SK-N-MC (cell line): ENCODE data around the gene RPS2.
A peak's percentile ranks its signal among the peaks of the same experiment; 100 is the strongest.
"Not testable (repeated sequence)": the region's sequence is repeated elsewhere in the genome, so short reads cannot be mapped to it uniquely, and the experiment has no call there.

Experiments
- DNase-seq: peaks from one replicate; pipeline ENCODE4 v3.0.0-alpha.2; 2011; ENCODE audit warnings: low read depth, low spot score
- H3K27ac ChIP-seq: fragments of 200-600 bp; sonication (generic); 2 replicates; pipeline ENCODE4 v1.5.1; 2016; ENCODE audit warnings: mixed run types
- H3K36me3 ChIP-seq: fragments of 200-600 bp; sonication (generic); 2 replicates; pipeline ENCODE4 v1.6.1; 2017; ENCODE audit warnings: antibody characterized with exemption, low read length, mixed read lengths; ENCODE audit not compliant: insufficient read depth
- H3K4me3 ChIP-seq: fragments of 200-600 bp; sonication (generic); 2 replicates; pipeline ENCODE4 v1.5.1; 2016
- H3K9ac ChIP-seq: fragments of 200-600 bp; sonication (generic); 2 replicates; pipeline ENCODE4 v1.8.0; 2017; ENCODE audit warnings: mixed run types, mixed read lengths; ENCODE audit not compliant: insufficient read length
- H3K9me3 ChIP-seq: fragments of 200-600 bp; sonication (generic); 2 replicates; pipeline ENCODE4 v1.6.1; 2017; ENCODE audit warnings: low read depth, mild to moderate bottlenecking, antibody characterized with exemption, low read length, moderate library complexity, mixed read lengths
- EZH2 ChIP-seq: fragments of 200-600 bp; sonication (generic); IDR thresholded peaks from one replicate; pipeline ENCODE4 v1.6.1; 2017; ENCODE audit warnings: antibody characterized with exemption
- FOXP2 ChIP-seq: optimal IDR thresholded peaks from 2 replicates; pipeline ENCODE3; 2011; ENCODE audit warnings: mild to moderate bottlenecking, moderate library complexity; ENCODE audit not compliant: insufficient read depth; ENCODE audit errors: extremely low read length, control extremely low read depth
- POLR2AphosphoS5 ChIP-seq: IDR thresholded peaks from 2 replicates; pipeline ENCODE4 v1.6.1; 2012; ENCODE audit warnings: mild to moderate bottlenecking, low read depth, low read length, borderline replicate concordance

RPS2 gene

GRCh38 chr16:1923299-1924034, 41.2 kb downstream of the RPS2 start:
- 0 out of 2 replicates have a peak overlapping the region, but pooled peaks have one; percentile 54 for H3K27ac ChIP-seq
- no peaks in the 10 kb centered on the region for H3K9me3 ChIP-seq
- peak overlapping the region; percentile 32 for H3K9ac ChIP-seq
- DNase-seq = peak; percentile 34
- peak; percentile 56 for TF ChIP-seq FOXP2
- no peak for TF ChIP-seq POLR2AphosphoS5
- no peak for TF ChIP-seq EZH2
- peak overlapping the region; percentile 63 for H3K4me3 ChIP-seq
- no peaks in the 10 kb centered on the region for H3K36me3 ChIP-seq

- no peaks in the 10 kb centered on the region for H3K9me3 ChIP-seq
- no peak overlapping the region for H3K27ac ChIP-seq
- no peak overlapping the region for H3K9ac ChIP-seq
- no peak overlapping the region for H3K4me3 ChIP-seq
- DNase-seq = no peak
- TF ChIP-seq FOXP2 (no peak), POLR2AphosphoS5 (no peak), EZH2 (no peak)
- H3K36me3 ChIP-seq = no peaks in the 10 kb centered on the region
Measured at GRCh38 chr16:1922357-1922756, 42.3 kb downstream of the RPS2 start.

GRCh38 chr16:1920727-1921171, 43.9 kb downstream of the RPS2 start:
- TF ChIP-seq FOXP2 (no peak), EZH2 (no peak), POLR2AphosphoS5 (no peak)
- H3K4me3 ChIP-seq = no peak overlapping the region
- H3K9ac ChIP-seq = no peak overlapping the region
- H3K9me3 ChIP-seq = no peaks in the 10 kb centered on the region
- no peak for DNase-seq
- no peak overlapping the region for H3K27ac ChIP-seq
- no peaks in the 10 kb centered on the region for H3K36me3 ChIP-seq

GRCh38 chr16:1920122-1920521, 44.5 kb downstream of the RPS2 start:
- H3K9me3 ChIP-seq, H3K4me3 ChIP-seq, H3K36me3 ChIP-seq, H3K9ac ChIP-seq, DNase-seq, H3K27ac ChIP-seq: not testable (repeated sequence)

- no peak for DNase-seq
- no peak overlapping the region for H3K4me3 ChIP-seq
- H3K9me3 ChIP-seq = no peaks in the 10 kb centered on the region
- TF ChIP-seq POLR2AphosphoS5 = no peak
- no peak for TF ChIP-seq EZH2
- no peak for TF ChIP-seq FOXP2
- H3K27ac ChIP-seq = no peak overlapping the region
- H3K9ac ChIP-seq = no peak overlapping the region
- no peaks in the 10 kb centered on the region for H3K36me3 ChIP-seq
Measured at GRCh38 chr16:1919327-1919998, 45.2 kb downstream of the RPS2 start.

- no peak for DNase-seq
Measured at GRCh38 chr16:1918351-1919326, 46.0 kb downstream of the RPS2 start, which contains the start of gene HS3ST6. TSS of gene HS3ST6 (minus strand) at chr16:1918415. CDS start at chr16:1918323, 92 bp downstream.

GRCh38 chr16:1917665-1918350, 46.8 kb downstream of the RPS2 start:
- H3K9ac ChIP-seq = no peak overlapping the region
- H3K36me3 ChIP-seq = no peaks in the 10 kb centered on the region
- DNase-seq = no peak
- no peak overlapping the region for H3K4me3 ChIP-seq
- no peak for TF ChIP-seq POLR2AphosphoS5
- no peak for TF ChIP-seq EZH2
- no peak for TF ChIP-seq FOXP2
- no peak overlapping the region for H3K27ac ChIP-seq
- no peaks in the 10 kb centered on the region for H3K9me3 ChIP-seq

More at GRCh38 chr16:1918351-1919326, 46.0 kb downstream of the RPS2 start, which contains the start of gene HS3ST6:
- Histone ChIP-seq H3K4me3 (no peak within 1 kb of the TSS), H3K27ac (no peak within 1 kb of the TSS), H3K9ac (no peak within 1 kb of the TSS), H3K36me3 (no peaks in the 10 kb centered on the region), H3K9me3 (no peaks in the 10 kb centered on the region)
- TF ChIP-seq EZH2 (peak; percentile 33), FOXP2 (no peak)

- H3K9ac ChIP-seq = no peak overlapping the region
- no peak for DNase-seq
- TF ChIP-seq POLR2AphosphoS5 (no peak), FOXP2 (no peak), EZH2 (no peak)
- no peak overlapping the region for H3K27ac ChIP-seq
- H3K36me3 ChIP-seq = no peaks in the 10 kb centered on the region
- no peaks in the 10 kb centered on the region for H3K9me3 ChIP-seq
- no peak overlapping the region for H3K4me3 ChIP-seq
Measured at GRCh38 chr16:1917056-1917664, 47.5 kb downstream of the RPS2 start.
